DND-41 (cell line): ENCODE results near the gene RBM39.
"Not testable (repeated sequence)": the region's sequence is repeated elsewhere in the genome, so short reads cannot be mapped to it uniquely, and the experiment has no call there.

Experiments
- ATAC-seq: fragments of 200-7000 bp; cut with Tn5 transposase; 3 replicates; pipeline ENCODE4 v1.9.1; 2021; ENCODE audit warnings: low read depth; ENCODE audit not compliant: insufficient read depth
- DNase-seq: peaks from one replicate; pipeline ENCODE4 v3.0.0-alpha.2; 2020
- H2AFZ ChIP-seq: 2 replicates; pipeline ENCODE4 v1.6.0; 2012; ENCODE audit warnings: low read depth, low read length
- H3K27ac ChIP-seq: 2 replicates; pipeline ENCODE4 v1.5.1; 2012; ENCODE audit warnings: low read length, inconsistent platforms
- H3K27me3 ChIP-seq: fragments of 200-600 bp; sonication (generic); 2 replicates; pipeline ENCODE4 v1.6.0; 2012; ENCODE audit warnings: low read length, mild to moderate bottlenecking, inconsistent platforms; ENCODE audit not compliant: insufficient read depth, poor library complexity
- H3K36me3 ChIP-seq: 2 replicates; pipeline ENCODE4 v1.5.1; 2012; ENCODE audit warnings: low read length, inconsistent platforms; ENCODE audit not compliant: insufficient read depth
- H3K4me1 ChIP-seq: 2 replicates; pipeline ENCODE4 v1.5.1; 2012; ENCODE audit warnings: mild to moderate bottlenecking, low read length; ENCODE audit not compliant: insufficient read depth
- H3K4me2 ChIP-seq: 2 replicates; pipeline ENCODE4 v1.6.0; 2012; ENCODE audit warnings: mild to moderate bottlenecking, moderate library complexity, low read length, inconsistent platforms; ENCODE audit not compliant: insufficient read depth
- H3K4me3 ChIP-seq, 2 experiments: fragments of 200-600 bp in 1 of 2; shearing (Covaris generic) in 1 of 2; 2 replicates each; pipeline ENCODE4 v1.5.1; 2012 to 2016; ENCODE audit warnings: inconsistent platforms in 2 of 2, low read length in 2 of 2, mild to moderate bottlenecking in 2 of 2, low read depth in 1 of 2, moderate library complexity in 1 of 2
- H3K79me2 ChIP-seq: 2 replicates; pipeline ENCODE4 v1.6.0; 2012; ENCODE audit warnings: low read length, inconsistent platforms; ENCODE audit not compliant: insufficient read depth
- H3K9ac ChIP-seq: 2 replicates; pipeline ENCODE4 v1.6.0; 2012; ENCODE audit warnings: low read depth, mild to moderate bottlenecking, inconsistent platforms, low read length, moderate library complexity
- H3K9me3 ChIP-seq: 2 replicates; pipeline ENCODE4 v1.5.1; 2012; ENCODE audit warnings: low read length, moderate library complexity, mild to moderate bottlenecking, inconsistent platforms; ENCODE audit not compliant: insufficient read depth, severe bottlenecking
- H4K20me1 ChIP-seq: 2 replicates; pipeline ENCODE4 v1.6.0; 2012; ENCODE audit warnings: low read length; ENCODE audit not compliant: insufficient read depth
- CTCF ChIP-seq: IDR thresholded peaks from 2 replicates; pipeline ENCODE4 v1.5.1; 2012; ENCODE audit warnings: borderline replicate concordance, low read length, moderate library complexity, mild to moderate bottlenecking; ENCODE audit not compliant: poor library complexity, severe bottlenecking; ENCODE audit errors: extremely low read depth
- EZH2 ChIP-seq: IDR thresholded peaks from 3 replicates; pipeline ENCODE4 v1.6.1; 2012; ENCODE audit warnings: borderline replicate concordance, low read depth, mild to moderate bottlenecking, moderate library complexity, low read length, inconsistent platforms; ENCODE audit not compliant: severe bottlenecking

Gene RBM39

DNA sequence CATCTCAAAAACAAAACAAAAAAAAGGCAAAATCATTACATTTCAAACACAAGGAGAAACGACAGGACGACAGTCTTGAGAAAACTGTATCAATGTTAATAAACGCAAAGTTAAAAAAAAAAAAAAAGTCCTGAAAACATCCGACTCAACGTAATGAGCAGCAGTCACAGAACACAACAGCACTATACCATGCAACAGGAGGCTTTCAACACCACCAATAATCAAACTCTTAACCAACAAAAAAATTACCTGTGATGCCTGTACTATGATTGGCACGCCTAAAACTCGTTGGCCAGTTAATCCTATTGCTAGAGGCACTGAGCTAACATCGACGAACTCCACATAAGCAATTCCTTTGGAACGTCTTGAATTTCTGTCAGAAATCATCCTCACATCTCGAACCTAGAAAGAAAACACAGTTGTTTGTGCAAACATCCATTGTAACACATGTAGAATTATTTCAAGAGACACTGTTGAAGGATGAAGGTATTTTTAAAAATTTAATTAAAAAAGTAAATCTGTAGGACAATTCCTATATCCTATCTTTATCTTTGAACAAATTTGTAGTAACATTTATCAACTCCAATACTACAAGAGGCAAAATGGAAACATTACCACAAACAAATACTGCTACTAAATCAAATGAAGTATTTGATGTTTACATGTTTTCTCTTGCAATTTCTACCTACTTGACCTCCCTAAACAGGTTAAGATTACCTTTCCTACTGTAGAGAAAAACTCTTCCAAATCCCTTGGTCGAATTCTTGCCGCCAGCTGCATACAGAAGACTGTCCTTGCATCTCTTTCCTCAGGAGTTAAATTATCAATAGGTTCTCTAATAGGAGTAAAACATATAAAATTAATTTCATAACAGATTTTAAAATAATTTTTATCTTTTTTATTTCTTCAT, 17.5 kb downstream of the RBM39 start:
- Histone ChIP-seq H3K4me1 (peaks cover 8% of the 10 kb centered on the region; the same call in 1 of the 2 replicates), H3K9me3 (no peaks in the 10 kb centered on the region), H2AFZ (no peak overlapping the region), H3K27me3 (no peaks in the 10 kb centered on the region), H3K4me3 (no peak overlapping the region), H3K36me3 (peaks cover 98% of the 10 kb centered on the region), H3K9ac (no peak overlapping the region), H4K20me1 (peaks cover 91% of the 10 kb centered on the region), H3K27ac (no peak overlapping the region), H3K79me2 (peaks cover 98% of the 10 kb centered on the region), H3K4me2 (no peak overlapping the region)
- ATAC-seq (no peak), DNase-seq (no peak)
- TF ChIP-seq EZH2: no peak
- TF ChIP-seq CTCF: no peak

GRCh38 chr20:35723652-35724320, 18.3 kb downstream of the RBM39 start:
- peaks cover 91% of the 10 kb centered on the region for H4K20me1 ChIP-seq
- H3K79me2 ChIP-seq: peaks cover 98% of the 10 kb centered on the region
- H3K4me2 ChIP-seq, H2AFZ ChIP-seq, H3K9ac ChIP-seq, H3K4me3 ChIP-seq, H3K9me3 ChIP-seq, ATAC-seq, H3K27me3 ChIP-seq, DNase-seq, H3K27ac ChIP-seq: not testable (repeated sequence)
- peaks cover 11% of the 10 kb centered on the region for H3K4me1 ChIP-seq
- H3K36me3 ChIP-seq: peaks cover 98% of the 10 kb centered on the region

DNA sequence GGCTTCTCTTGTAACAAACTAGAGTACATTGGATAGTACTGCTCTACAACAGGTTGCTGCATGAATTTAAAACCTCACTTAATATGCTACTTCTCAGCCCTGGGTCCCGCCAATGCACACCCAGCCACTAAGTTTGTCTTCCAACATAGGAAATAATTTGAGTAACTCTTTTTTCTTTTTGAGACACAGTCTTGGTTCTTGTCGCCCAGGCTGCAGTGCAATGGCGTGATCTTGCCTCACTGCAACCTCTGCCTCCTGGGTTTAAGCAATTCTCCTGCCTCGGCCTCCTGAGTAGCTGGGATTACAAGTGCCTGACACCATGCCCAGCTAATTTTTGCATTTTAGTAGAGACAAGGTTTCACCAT, 18.8 kb downstream of the RBM39 start:
- peaks cover 98% of the 10 kb centered on the region for H3K36me3 ChIP-seq

GRCh38 chr20:35721621-35722020, 20.4 kb downstream of the RBM39 start:
- Histone ChIP-seq H3K79me2 (peaks cover 98% of the 10 kb centered on the region), H3K9me3 (no peaks in the 10 kb centered on the region), H3K4me2 (no peak overlapping the region), H3K4me3 (no peak overlapping the region), H2AFZ (no peak overlapping the region), H3K36me3 (peaks cover 99% of the 10 kb centered on the region), H3K9ac (no peak overlapping the region), H3K27ac (no peak overlapping the region), H3K4me1 (peaks cover 11% of the 10 kb centered on the region), H4K20me1 (peaks cover 93% of the 10 kb centered on the region), H3K27me3 (no peaks in the 10 kb centered on the region)
- no peak for ATAC-seq
- DNase-seq: no peak
- TF ChIP-seq EZH2: no peak
- no peak for TF ChIP-seq CTCF

More for the DNA sequence above, 18.8 kb downstream of the RBM39 start:
- Histone ChIP-seq H4K20me1 (peaks cover 91% of the 10 kb centered on the region), H3K4me1 (peaks cover 11% of the 10 kb centered on the region), H3K79me2 (peaks cover 98% of the 10 kb centered on the region)
- H2AFZ ChIP-seq, H3K27me3 ChIP-seq, DNase-seq, H3K27ac ChIP-seq, H3K9me3 ChIP-seq, H3K4me3 ChIP-seq, H3K4me2 ChIP-seq, ATAC-seq, H3K9ac ChIP-seq: not testable (repeated sequence)
